GM19397 (cell line): ENCODE data around the gene ATF7IP.
A peak's percentile ranks its signal among the peaks of the same experiment; 100 is the strongest.
"Not testable (repeated sequence)": the region's sequence is repeated elsewhere in the genome, so short reads cannot be mapped to it uniquely, and the experiment has no call there.

Source experiments
- ATAC-seq: cut with Tn5 transposase; IDR thresholded peaks from one replicate; pipeline ENCODE4 v1.9.1; 2021; ENCODE audit warnings: mild to moderate bottlenecking, moderate library complexity; ENCODE audit not compliant: unreplicated experiment

ATF7IP gene

DNA sequence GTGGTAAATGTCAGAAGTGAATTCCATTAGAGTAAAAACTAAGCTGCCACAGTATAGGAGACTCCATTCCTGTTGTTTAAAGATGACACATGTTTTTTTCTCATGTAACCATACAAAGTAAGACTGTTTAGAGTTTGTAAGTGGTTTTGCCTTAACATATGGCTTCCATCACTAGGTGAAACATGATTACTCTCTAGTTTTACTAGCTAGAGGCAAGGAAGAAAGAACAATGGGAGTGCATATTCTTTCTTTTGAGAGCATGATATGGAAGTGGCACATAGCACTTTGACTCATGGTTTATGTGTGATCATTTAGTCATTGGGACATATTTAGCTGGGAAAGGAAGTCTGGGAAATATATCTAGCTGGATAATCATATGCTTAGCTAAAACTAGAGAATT, 7.7 kb downstream of the ATF7IP start:
- ATAC-seq = no peak

DNA sequence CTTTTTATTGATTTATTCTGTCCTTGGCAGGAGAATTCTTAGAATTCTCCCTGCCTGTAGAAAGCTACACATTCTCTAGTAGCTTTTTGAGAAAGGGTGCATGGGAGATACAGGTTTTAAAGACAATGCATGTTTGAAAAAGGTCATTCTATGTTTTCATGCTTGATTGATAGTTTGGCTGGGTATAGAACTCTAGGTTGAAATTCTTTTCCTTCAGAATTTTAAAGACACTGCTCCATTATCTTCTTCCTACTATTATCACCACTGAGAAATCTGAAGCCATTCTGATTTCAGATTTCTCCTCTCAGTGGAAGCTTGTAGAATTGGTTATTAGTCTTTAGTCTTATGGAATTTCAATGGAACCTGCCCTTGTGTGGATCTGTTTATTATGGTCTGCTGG, 14.0 kb downstream of the ATF7IP start:
- no peak for ATAC-seq

DNA sequence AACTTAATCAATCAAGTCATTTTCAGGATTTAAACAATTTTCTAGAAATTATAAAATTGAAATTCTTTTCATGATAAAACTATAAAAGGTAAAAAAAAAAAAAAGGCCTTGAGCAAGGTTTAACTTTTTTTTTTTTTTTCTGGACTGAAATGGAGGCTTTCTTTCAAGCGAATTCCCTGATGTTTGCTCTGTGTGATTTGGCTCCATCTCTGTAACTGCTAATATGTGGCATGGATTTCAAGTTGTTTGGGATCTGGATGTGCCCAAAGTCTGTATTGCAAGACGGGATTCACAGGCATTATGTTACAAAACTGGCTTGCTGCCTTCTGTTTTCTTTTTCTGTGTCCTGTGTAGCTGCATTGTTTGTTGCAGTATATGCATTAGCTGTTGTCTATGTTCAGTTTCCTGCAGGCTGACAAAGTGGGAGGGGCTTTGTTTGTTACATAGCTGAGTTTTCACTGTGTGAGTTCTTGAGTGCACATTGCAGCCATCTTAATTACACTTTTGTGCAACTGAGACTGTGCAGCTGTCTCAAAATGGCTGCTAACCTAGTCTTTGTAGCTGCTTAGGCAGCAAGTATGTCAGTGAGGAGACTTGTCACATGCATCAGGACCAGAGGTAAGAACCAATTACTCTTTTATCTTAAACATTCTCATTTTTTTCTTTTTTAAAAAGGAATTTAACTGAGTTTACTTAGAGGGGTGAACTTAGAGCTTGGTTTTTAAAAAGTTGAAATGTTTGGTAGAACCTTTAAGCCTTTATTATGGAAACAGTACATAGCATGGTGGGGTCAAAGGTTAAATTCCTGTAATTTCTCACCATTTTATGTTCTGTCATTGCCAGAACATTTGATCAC, 19.5 kb downstream of the ATF7IP start:
- peak; percentile 70 for ATAC-seq

DNA sequence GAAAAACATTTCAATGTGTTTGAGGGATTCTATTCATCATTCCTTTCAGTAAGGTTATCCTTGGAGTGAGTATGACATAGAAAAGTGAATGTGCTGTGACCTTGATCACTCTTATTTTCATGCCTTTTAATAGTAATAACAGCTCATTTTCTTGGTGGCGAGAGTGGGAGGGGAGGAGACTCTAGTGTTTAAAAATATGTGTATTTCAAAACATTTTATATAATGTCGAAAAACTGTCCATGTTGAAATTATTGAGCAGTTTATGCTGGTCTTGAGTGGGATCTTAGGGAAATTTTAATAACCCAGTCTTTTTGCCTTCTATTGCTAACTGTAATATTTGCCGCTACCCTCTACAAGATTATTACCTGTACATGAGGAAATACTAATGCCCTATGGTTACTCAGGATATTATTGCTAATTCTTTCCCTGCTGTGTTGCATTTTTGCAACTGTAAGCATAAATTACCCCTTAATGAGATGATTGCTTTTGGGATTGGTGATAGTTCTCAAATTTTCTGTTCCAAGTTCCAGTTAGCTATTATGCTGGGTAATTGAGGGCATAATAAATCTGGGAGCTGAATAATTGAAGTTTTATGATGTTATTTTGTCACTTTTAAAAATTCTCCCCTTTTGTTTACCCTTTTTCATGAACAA, 21.9 kb downstream of the ATF7IP start:
- no peak for ATAC-seq

DNA sequence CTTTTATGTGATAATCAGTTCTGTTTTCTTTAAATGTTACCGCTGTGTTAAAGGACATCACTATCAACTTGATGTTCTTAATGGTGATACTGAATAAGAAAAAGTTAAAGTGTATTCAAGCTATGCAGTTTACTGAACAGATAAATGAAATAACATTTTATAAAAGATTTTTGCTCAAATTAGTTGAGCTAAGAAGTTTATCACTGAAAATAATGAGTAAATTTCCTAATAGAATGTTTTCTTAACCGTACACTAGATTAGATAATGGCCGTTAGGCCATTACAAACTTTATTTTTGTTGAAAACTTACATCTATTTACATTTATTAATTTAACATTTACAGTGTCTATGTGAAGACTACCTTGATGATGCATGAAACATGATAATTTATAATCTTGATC, 25.0 kb downstream of the ATF7IP start:
- no peak for ATAC-seq

DNA sequence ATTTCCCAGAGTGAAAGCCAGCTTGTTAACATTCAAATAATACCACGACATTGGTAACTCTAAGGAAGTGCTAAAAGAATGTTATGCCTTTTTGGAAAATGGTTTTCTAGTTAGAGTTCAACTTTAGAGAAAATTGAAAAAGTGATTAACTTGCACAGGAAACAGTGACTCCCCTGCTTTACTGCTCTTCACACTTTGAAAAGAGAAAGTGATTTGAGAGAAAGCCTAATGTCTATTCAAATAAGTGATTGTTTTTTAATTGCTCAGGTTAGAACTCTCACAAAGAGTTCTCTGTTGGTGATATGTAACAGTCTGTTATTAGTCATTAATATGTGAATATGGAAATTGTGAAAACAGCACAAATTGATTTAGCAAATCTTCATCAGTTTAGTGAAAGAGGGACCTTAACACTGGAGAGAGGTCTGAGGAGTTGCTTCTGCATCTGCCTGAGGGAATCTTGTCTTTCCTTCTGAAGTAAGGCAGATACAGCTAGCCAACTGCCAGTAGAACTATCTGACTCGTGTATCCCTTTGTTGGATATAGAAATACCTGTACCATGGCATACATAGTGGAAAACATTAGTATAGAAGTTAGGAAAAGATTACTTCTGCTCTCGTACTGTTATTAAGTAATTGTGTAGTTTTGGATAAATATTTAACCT, 25.5 kb downstream of the ATF7IP start:
- no peak for ATAC-seq

DNA sequence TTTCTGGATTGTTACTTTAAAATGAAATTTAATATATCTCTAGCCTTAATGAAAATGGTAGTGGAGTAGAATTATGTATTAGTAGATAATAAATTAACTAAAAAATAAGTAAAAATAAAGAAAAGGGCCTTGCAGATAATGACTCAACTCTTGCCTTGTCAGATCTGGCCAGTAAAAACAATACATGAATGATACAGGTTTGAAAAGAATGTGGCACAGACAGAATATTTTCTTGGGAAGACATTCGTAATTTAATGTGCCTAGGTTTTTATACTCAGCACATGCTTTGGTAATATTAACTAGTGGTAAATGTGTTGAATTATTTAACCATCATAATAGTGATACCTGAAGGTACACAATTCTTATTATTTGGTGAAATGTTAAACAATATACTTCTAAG, 28.3 kb downstream of the ATF7IP start:
- no peak for ATAC-seq

DNA sequence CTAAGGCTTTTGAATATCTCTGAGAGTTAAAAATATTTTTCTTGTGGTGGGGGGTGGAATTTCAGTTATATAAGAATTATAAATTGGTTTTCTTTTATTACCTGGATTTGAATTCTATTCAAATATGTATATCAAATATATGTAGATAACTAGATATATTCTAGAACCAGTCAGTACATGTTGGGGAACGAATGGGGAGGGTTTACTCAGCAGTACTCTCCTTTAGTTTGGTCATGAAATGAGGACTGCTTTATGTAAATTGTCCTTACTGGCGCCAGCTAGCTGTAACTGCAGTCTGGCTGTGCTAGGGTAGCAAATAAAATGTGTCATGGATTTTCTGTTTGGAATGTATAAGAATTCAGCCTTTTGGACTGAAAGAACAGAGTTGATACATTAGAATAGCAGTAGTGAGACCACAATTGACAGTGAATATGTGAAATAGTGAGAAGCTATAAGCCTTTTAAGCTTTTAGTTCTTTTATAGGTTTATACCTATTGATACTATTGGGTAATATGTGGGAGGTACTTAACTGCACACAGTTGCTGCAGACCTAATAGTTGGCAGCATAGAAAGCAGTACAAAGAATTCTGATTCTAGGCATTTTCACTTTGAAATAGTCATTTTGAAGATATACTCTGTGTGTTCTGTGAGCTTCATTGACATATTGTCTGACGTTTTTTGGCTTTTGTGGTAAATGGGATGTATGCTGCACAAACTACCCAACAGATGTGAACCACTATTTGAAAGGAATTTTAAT, 29.0 kb downstream of the ATF7IP start:
- ATAC-seq = peak; percentile 56

DNA sequence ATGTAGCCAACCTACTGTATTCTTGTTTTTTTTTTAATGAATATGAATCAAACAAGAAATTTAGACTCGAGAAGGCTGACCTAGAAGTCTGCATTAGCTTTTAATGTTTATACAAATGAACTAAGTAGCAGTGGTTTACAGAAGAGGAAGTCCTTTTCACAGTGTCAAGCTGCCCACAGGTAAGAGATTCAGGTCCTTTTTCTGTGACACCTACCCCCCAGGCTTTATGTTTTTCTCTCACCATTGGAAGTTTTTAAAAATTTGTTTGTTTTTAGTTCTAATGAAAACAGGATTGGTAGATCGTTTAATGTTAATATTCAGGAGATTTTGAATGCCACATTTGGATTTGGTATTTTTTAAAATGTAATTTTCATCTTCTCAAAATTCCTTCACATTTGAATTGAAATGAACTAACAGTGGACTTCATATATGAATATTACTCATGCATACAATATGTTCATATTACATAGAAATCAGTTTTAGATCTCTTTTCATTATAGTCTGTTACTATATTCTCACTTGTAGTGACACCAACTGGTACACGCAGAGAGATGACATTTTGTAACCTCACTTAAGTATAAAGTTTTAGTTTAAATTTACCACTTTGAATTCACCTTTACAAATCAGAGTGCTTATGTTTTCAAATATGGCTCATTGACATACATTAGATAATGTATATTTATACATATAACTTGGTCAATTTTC, 29.7 kb downstream of the ATF7IP start:
- ATAC-seq = peak; percentile 49

DNA sequence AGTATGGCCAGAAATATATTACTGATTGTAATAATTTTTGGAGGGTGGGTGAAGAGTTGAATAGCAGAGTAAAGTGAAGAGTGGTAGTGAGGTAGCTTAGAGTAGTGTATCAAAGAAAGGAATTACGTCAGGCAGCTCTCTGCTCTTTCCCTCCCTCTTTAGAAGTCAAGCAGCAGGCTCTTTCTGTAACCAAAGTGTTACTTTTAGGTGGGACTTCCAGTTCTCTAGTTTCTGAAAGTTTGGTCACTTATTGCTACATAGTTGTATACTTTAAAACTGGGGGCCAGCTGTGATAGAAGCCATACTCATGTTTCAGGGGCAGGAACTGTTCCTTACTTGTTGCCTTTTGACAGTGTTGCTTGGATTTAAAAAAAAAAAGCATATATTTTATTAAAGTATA, 30.6 kb downstream of the ATF7IP start:
- peak; percentile 64 for ATAC-seq

DNA sequence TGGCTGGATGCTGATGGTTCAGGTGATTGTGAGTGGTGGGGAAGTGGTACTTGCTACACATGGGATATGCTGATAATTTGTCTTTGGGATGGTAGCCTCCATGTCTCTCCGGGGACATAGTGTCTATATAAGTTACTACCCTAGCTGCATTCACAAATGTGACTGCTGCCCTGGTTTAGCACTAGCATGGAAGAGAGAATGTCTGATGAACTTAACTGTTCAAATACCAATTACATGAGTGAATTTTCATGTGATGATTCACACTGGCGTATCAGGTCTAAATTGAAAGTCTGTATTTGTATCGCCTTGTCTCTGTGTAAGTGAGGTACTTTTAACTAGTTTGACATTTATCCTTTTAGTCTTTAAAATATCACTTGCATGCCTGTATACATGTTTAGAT, 34.4 kb downstream of the ATF7IP start:
- ATAC-seq = no peak

DNA sequence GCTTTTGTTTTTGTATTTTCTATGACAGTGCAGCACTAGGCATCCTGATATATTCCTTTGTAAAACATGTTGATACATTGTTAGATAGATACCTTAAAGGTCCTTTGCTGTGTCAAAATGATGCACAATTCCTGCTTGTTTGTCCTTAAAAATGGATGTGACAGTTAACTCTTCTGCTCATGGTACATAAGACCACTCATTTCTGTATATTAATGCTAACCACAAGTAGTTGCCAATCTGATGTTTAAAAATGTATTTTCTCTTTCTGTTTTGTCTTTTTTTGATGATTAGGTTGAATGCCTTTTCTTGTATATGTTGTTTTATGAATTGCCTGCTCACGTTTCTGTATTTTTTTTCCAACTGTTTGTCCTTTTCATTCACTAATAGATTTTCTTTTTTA, 35.1 kb downstream of the ATF7IP start:
- no peak for ATAC-seq

DNA sequence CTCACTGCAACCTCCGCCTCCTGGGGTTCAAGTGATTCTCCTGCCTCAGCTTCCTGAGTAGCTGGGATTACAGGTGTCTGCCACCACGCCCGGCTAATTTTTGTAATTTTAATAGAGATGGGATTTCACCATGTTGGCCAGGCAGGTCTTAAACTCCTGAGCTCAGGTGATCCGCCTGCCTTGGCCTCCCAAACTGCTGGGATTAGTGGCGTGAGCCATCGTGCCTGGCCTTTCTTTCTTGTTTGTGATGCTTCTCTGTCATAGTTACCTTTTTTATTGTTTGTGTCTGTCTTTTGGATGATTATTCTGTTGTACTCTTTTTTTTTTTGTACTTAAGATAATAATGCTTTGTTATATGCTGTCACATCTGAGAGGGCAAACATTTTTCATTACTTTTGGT, 35.8 kb downstream of the ATF7IP start:
- not testable (repeated sequence) for ATAC-seq

DNA sequence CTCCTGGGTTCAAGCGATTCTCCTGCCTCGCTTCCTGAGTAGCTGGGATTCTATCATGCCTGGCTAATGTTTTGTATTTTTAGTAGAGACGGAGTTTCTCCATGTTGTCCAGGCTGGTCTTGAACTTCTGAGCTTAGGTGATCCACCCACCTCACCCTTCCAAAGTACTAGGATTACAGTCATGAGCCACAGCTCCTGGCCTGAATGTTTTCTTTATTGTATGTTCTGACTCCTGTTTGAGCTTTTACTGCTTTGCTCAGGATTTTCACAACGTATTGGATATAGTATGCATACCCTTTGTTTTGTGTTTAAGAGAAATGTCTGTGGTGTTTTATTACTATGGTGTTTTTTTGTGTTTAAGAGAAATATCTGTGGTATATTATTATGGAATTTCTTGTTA, 37.2 kb downstream of the ATF7IP start:
- ATAC-seq = no peak

DNA sequence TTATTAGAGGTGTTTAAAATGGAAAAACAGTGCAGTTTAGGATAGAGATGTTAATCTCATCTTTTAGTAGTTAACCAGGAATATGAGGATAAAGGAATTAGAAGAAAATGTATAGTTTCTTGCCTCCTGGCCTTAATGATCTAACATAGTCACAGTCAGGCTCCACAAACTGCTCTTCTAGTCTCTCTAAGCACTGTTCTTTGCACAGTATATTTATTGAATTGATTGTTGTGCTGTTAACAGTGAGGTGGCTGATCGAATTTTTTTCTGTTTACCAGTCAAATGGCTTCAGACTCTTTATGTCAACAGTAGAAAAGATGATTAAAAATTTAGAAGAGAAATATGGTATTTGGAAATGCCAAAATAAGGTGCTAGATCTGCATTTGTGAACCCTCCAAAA, 37.8 kb downstream of the ATF7IP start:
- no peak for ATAC-seq

DNA sequence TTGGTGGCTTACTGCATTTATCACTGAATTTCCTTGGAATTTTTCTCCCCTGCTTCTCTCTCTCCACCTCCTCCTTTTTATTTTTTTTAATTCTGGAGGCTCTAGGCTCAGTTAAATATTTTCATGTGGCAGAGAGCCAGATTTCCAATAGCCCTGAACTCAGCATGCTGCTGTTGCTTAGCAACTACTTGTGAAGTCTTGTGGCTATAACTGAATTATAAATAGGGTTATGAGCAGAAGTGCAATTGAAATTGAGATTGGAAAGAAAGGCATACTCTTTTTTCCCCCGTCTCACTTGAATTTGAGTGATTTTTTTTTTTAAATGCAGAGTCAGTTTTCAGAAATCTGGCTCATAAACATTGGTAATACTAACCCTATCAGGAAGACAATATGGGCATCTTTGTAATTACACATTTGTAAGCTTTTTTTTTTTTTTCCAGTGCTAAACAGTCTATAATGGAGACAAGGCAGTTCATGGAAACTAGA, 38.3 kb downstream of the ATF7IP start:
- ATAC-seq = no peak

DNA sequence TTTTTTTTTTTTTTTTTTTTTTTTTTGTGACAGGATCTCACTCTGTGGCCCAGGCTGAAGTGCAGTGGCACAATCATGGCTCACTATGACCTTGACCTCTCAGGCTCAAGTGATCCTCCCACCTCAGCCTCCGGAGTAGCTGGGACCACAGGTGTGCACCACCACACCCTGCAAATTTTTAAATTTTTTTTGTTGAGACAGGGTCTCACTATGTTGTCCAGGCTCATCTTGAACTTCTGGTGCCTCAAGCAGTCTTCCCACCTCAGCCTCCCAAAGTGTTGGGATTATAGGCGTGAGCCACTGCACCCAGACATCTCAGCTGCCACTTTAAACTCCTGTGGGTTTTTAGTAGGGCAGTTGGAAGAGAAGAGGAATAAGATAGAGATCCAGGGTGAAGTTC, 39.9 kb downstream of the ATF7IP start:
- ATAC-seq = not testable (repeated sequence)

DNA sequence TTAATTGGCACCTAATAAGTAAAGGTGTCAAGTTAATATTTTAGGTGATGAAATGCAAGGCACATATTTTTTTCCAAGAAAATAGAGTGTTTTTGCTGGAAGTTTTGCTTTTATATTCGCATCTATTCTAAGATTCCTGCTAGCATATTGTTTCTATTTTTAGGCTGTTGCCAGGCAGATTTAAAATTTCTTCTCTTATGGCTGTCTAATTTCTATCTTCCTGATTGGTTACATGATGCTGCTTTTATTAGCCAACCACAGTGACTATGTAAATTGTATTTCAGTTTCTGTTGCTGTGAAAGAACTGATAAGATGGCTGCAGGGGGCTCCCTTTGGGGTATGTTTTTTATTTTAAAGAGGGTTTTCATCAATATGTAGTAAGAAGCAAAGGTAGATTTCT, 42.7 kb downstream of the ATF7IP start:
- ATAC-seq = no peak

DNA sequence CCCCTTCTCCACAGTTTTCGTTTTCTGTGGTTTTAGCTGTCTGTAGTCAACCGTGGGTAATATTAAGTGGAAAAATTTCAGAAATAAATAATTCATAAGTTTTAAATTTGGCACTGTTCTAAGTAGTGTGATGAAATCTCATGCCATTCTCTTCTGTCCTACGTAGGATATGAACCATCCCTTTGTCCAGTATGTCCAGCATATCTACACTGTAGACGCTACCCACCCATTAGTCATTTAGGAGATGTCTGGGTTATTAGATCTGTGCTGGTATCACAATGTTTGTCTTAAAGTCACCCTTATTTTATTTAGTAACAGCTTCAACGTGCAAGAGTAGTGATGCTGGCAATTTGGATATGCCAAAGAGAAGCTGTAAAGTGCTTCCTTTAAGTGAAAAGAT, 44.7 kb downstream of the ATF7IP start:
- ATAC-seq = no peak

DNA sequence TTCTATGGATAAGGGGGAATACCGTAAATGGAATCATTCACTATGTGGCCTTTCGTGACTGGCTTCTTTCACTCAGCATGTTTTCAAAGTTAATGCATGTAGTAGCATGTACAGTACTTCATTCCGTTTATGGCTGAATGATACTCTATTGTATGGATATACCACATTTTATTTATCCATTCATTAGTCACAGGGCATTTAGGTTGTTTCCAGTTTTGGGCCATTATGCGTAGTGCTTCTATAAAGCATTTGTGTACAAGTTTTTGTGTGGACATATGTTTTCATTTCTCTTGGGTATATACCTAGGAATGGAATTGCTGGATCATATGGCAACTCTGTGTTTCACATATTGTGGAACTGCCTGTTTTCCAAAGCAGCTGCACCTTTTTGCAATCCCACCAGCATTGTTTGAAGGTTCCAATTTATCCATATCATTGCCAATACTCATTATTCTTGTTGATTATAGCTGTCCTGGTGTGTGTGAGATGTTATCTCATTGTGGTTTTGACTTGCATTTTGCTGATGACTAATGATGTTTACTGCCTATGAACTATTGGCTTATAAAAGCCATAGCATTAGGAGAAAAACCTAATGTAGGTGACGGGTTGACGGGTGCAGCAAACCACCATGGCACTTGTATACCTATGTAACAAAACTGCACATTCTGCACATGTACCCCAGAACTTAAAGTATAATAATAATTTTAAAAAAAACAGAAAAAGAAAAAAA, 45.5 kb downstream of the ATF7IP start:
- no peak for ATAC-seq
